ENCODE measurements around the gene IRS1.
A peak's percentile ranks its signal among the peaks of the same experiment; 100 is the strongest.
"Not testable (repeated sequence)": the region's sequence is repeated elsewhere in the genome, so short reads cannot be mapped to it uniquely, and the experiment has no call there.

The IRS1 gene, protein sequence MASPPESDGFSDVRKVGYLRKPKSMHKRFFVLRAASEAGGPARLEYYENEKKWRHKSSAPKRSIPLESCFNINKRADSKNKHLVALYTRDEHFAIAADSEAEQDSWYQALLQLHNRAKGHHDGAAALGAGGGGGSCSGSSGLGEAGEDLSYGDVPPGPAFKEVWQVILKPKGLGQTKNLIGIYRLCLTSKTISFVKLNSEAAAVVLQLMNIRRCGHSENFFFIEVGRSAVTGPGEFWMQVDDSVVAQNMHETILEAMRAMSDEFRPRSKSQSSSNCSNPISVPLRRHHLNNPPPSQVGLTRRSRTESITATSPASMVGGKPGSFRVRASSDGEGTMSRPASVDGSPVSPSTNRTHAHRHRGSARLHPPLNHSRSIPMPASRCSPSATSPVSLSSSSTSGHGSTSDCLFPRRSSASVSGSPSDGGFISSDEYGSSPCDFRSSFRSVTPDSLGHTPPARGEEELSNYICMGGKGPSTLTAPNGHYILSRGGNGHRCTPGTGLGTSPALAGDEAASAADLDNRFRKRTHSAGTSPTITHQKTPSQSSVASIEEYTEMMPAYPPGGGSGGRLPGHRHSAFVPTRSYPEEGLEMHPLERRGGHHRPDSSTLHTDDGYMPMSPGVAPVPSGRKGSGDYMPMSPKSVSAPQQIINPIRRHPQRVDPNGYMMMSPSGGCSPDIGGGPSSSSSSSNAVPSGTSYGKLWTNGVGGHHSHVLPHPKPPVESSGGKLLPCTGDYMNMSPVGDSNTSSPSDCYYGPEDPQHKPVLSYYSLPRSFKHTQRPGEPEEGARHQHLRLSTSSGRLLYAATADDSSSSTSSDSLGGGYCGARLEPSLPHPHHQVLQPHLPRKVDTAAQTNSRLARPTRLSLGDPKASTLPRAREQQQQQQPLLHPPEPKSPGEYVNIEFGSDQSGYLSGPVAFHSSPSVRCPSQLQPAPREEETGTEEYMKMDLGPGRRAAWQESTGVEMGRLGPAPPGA (N-terminal part only)

DNA sequence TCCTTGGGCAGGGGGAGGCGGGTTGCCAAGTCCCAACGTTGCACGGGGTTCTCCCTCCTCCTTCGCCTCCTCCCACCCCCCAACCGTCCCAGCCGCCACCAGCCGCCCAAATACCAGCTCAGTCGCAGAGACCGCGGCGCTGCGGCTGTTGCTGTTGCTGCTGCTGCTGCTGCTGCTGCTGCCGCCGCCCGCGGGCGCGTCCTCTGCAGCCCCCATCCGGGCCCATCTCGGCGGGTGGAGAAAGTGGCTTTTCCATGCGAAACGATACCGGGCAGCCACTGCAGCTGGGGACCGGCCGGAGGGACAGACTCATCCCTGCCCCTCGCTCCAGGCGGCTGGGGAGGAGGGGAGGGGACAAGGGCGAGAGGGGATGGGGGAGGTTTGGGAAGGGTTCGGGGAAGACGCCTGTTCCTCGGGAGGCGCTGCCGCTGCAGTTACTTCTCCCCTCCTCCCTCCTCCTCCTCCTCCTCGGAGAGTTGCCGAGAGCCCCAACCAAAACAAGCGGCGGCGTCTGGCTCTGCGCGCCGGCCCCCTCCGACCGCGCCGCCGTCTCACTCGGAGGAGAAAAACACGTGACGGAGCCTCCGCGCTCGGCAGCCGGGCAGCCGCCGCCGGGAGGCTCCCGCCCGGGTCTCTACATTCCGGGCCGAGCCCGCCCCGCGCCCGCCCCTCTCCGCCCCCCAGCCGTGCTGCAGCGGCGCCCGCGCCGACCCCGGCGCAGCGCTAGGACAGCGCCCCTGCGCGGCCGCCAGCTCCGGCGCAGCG, at the start of gene IRS1:
IRS1 (minus strand) TSS at position 610 of the 765 bp plus-strand sequence. CDS start 1,082 bp downstream, outside the sequence.
- peak; percentile 48 for DNase-seq (ENCODE audit: low read depth)

DNA sequence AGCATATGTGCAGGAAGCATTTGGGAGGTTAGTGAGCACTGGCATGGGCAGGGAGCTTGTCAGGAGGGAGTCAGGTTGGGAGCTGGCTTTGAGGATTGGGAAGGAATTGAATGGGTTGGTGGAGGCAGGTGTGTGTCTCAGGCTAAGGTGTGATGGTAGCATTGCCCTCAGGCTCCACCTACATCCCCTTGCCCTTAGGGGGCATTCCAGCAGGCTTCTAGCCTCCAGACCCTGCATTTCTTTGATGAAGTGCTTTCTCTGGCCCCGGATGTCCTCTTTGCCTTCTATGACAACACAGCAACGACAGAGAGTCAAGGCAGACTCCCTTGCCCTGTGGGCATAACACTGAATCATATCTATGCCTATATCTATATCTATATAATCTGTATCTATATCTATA, 49.7 kb upstream of the IRS1 start:
- no peak for DNase-seq (ENCODE audit: low read depth)

DNA sequence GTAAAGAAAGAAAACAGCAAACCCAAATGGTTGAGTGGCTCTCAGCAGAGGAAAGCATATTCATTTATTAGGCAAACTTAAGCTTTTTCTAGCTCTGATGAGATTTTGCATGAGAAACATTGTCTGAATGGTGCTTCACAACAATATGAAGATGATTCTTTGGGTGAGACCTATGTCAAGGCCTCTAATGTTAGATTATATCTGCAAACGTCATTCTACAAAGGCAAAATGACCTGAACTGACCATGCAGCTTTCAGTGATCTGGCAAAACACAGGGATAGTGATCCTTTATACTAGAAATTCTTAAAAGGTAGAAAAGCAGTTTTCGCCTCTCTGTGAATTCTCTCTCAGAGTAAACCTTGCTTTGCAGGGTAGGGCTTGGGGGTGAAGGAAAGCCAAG, 47.9 kb upstream of the IRS1 start:
- no peak for DNase-seq (ENCODE audit: low read depth)

DNA sequence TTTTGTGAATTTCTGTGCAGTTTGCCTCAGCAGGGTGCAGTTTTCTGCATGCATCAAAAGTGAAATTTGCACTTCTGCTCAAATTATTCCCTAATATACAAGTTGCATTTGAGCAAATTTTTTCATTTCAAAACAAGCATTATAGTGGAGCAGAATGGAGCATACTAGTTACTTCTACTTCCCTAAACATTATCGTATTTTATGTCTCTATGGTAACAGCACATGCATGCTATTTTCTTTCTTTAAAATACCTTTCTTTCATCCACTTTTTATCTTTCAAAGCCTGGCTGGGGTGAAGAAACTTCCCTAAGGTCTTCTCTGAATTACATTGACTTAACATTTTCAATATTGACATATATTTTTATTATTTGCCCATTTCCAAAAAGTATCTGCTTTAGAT, 47.5 kb upstream of the IRS1 start:
- no peak for DNase-seq (ENCODE audit: low read depth)

DNA sequence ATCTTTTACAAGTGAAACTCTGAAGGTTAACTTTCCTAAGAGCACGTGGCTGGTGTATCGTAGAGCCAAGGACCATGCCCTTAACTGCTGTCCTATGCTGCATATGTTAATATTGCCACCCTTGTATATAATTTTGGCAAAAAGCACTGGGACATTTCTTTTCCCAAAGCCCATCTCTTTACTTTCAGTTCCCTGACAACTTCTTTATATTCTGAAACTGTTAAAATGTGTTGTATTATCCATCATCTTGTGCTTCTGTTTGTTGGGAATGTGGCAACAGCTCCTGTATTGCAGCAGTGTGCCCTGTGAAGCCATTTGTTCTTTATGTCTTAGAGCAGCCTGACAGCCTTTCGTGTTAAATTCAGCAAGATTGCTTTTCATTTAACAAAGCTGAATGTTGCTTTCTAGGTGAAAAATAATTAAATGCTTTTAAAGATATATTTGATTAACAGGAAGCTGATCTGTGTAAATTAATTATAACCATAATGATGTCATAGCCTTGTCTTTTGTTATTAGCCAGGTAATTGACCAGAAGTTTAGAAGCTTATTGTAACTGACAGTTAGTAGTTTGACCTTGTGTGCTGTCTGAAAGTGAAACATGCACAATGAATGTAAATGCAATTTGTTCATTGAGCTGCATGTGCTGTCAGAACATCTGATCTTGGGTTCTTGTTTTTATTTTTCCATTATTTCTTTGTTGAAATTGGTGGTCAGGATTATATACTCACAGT, 45.9 kb upstream of the IRS1 start:
- DNase-seq (ENCODE audit: low read depth): no peak

DNA sequence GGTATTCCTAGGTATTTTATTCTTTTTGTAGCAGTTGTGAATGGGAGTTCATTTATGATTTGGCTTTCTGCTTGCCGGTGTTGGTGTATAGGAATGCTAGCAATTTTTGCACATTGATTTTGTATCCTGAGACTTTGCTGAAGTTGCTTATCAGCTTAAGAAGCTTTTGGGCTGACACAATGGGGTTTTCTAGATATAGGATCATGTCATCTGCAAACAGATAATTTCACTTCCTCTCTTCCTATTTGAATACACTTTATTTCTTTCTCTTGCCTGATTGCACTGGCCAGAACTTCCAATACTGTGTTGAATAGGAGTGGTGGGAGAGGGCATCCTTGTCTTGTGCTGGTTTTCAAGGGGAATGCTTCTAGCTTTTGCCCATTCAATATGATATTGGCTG, 43.4 kb upstream of the IRS1 start:
- DNase-seq (ENCODE audit: low read depth): not testable (repeated sequence)

DNA sequence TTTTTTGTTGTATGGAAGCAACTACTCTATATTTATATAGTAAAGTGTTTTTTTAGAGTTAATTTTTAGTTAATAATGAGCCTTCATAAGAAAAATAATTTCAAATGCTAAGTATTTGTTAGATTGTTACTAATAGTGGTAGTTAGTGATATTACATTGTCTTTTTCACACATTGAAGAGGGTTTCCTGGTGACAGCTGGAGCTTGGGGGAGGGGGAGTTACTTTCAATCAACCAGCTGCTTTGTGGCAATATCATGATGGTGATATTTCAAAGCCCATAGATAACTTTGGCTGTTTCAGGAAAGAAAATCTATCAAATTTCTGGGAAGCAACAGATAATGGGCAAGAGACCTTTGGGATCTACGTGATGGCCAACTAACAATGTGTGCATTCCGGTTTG, 40.3 kb upstream of the IRS1 start:
- DNase-seq (ENCODE audit: low read depth): no peak

DNA sequence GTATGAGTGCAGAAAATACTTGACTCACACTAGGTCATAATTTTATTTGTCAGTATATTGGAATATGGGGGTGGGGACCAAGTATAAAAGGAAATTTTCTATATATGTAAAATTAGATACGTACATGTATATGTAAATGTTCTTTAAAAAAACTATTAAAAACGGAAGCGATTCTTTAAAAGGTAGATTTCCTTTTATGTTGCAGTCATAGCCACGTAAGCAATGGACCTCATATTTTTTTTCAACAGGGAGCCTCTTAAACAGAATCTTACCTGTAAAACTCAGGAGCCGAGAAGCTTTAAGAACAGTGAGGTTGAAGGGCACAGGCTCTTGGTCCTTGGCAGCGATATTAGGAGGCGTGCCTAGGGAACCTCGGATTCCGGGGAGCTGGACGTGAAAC, 39.5 kb upstream of the IRS1 start:
- no peak for DNase-seq (ENCODE audit: low read depth)

DNA sequence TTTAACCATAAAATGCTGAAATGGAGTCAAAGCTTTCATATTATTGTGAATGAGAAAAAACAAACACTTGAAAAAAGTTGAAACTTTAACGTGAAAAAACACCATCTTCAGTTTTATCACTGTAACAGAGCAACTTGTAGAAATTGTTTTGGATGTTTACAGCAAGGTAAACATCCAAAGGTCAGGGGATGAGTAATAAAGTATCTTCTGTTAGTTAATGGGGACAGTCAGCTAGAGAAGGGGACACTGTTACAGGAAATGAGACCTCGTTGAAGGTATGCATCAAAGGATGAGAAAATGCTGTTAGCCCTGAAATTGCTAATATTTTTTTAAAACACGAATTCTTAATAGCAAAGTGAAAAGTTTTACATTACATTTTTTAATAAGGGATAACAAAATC, 39.1 kb upstream of the IRS1 start:
- DNase-seq (ENCODE audit: low read depth): no peak

DNA sequence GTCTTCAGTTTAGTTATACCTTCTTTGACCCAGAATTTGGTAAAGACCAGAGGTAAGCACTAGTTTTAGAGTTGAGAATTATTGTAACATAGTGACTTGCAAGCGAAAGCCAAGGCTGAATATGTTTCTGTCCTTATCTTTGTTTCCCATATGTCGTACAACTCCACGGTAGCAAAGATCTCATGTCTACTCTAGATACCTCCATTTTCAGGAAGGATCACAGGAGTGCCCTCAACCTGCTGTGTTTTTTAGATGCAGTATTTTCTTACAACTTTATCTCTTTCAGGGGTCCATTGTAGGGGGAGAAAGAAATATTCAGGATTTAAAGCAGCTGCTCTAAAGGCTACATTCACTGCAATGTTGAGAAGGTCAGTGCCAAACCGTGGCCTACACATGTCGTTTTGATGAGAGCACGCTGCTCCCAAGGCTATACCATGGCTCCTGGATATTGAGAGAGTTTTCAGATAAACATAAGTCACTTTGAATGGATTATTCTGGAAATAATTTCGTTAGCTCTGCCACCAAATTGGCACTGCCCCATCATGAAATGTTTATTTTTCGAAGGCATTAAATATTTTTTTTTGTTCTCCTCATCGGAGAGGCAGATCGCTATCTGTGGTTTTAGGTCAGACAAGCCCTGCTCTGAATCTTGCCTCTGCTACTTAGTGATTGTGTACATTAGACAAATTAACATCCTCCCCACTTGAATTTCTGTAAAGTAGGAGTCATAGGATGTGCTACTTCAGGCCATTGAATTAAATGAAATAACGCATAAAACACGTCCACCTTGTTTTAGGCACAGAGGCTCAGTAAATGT, 38.4 kb upstream of the IRS1 start:
- DNase-seq (ENCODE audit: low read depth): no peak

DNA sequence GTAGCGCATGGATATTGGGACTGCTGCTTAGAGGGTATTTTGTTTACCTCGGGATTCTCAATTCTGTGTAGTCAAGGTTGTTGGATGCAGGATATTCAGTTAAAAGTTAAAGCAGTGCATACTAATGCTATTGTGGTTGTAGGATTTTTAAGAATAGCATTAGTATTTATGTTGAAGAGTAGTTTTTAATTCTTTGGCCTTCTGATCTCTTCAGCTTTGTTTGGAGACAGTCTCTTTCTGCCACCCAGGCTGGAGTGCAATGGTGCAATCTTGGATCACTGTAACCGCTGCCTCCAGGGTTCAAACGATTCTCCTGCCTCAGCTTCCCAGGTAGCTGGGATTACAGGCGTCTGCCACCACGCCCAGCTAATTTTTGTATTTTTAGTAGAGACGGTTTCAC, 37.7 kb upstream of the IRS1 start:
- DNase-seq (ENCODE audit: low read depth): no peak

DNA sequence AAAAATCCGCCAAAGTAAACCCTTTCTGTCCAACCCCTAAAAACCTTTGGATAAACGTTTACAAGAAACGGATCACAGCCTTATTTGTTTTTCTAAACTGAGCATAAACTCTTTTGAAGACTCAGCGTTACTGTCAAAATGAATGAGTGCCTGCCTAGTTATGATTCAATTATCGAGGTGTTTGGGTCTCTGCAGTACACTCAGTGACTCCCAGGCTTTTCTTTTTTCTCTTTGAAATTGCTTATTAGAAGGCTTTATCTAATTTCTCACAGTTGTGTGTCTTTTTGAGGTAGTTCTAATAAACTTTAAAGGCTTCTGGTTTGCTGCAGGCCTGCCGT, 36.9 kb upstream of the IRS1 start:
- no peak for DNase-seq (ENCODE audit: low read depth)

DNA sequence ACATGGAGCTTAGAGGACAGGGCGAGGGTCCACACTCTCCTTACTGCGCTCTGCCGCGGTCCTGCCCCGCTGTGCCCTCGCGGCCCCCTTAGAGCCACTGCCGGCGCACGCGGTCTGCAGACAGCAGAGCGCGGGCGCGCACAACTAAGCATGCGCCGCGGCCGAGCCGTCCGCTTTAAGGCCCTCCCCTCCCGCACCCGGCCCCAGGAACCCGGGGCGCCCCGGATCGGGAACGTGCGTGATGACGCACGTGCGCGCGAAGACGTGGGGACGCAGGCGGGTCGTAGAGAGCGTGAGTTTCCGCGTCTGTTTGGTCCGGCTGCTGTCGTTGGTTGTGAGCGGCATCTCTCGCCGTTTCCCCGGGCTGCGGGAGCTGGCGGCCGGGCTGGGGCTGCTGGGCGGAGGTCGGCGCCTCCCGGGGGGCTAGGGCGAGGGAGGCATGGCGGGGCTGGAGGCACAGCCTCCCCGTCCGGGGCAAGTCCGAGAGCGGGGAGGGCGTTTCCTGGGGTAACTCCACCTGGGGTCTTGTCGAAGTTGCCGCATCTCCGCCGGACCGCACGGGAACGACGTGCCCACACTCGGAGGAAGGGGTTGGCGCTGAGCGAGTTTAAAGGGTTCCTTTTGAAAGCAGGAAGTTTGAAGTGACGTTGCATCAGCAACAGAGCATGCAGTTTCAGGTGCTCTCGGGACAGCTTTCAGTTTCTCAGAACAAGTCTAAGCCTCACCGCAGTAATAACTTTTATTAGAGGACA, 36.4 kb upstream of the IRS1 start, which contains the start of gene RHBDD1:
RHBDD1 (plus strand) TSS at position 259 of the 752 bp plus-strand sequence. CDS start 28,640 bp downstream, outside the sequence.
- peak; percentile 90 for DNase-seq (ENCODE audit: low read depth)

DNA sequence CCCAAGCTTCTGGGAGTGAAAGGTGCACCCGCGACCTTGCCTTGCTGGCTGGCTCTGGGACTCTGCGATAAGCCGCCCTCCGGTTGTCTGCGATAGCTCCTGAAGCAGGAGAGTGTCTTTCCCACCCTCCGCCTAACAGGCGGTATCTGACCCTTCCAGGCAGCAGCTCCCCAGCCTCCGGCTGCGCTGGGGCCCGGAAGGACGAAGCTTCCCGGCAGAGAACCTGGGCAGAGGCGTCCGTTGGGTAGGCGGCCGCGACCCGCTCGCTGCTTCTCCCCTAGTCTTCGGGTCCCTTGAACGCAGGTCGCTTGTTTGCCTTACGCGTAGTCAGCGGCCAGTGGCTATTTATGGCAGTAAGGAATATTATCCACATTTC, 35.8 kb upstream of the IRS1 start:
- DNase-seq (ENCODE audit: low read depth): no peak

DNA sequence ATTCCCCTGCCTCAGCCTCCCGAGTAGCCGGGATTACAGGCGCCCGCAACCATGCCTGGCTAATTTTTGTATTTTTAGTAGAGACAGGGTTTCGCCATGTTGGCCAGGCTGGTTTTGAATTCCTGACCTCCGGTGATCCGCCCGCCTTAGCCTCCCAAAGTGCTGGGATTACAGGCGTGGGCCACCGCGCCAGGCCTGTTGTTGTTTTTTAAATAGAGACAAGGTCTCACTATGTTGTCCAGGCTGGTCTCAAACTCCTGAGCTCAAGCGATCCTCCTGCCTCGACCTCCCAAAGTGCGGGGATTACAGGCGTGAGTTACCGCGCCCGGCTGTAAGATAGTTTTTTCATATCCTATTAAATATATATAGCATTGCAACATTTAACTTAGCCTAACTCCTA, 35.3 kb upstream of the IRS1 start:
- not testable (repeated sequence) for DNase-seq (ENCODE audit: low read depth)

DNA sequence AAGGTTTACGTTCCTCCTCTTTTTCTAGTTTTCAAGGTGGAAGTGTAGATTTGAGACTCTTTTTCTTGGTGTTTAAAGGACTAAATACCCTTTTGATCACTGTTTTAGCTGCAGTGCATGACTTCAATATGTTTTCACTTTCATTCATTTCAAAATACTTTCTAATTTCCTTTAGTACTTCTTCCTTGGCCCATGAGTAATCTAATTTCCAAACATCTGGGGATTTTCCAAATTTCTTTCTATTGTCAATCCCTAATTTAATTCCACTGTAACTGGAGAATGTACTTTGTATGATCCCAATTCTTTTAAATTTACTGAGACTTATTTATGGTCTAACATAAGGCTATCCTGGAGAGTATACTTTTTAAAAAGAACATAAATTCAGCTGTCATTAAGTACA, 32.4 kb upstream of the IRS1 start:
- no peak for DNase-seq (ENCODE audit: low read depth)

DNA sequence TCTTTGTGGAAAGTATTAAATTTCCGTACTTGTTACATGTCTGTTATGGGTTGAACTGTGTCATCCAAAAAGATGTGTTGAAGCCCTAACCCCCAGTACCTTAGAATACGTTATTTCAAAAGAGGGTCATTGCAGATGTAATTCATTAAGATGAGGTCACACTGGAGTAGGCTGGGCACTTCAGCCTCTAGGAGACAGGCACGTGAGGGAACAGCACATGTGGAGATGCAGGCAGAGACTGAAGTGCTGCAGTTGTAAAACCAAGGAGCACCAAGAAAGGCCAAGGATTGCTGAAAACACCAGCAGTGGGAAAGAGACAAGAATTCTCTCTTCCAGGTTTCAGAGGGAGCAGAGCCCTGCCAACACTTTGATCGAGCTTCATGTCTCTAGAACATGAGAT, 31.6 kb upstream of the IRS1 start:
- no peak for DNase-seq (ENCODE audit: low read depth)

DNA sequence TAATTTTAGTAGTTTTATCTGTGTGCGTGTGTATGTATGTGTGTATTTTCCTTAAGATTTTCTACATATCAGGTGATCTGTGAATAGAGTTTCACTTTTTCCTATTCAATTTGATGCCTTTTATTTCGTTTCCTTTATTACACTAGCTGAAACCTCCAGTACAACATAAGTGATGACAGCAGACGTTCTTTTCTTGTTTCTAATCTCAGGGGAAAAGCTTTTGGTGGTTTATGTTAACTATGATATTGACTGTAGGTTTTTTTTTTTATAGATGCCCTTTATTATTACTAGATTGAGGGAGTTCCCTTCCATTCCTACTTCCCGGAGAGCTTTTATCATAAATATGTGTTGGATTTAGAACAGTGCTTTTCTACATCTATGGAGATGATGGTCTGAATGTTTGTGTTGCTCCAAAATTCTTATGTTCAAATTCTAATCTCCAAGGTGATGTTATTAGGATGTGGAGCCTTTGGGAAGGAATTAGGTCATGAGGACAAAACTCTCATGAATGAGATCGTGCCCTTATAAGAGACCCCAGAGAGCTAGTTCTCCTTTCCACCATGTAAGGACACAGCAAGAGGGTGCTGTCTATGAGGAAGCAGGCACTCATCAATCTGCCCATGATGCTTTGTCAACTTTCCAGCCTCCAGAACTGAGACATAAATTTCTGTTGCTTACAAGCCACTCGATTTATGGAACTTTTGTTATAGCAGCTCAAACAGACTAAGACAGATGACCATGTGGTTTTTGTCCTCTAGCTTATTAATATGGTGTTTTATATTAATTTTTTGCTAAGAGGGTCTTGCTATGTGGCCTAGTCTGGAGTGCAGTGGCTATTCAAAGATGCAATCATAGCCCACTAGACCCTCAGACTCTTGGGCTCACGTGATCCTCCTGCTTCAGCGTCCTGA, 30.4 kb upstream of the IRS1 start:
- DNase-seq (ENCODE audit: low read depth): no peak

DNA sequence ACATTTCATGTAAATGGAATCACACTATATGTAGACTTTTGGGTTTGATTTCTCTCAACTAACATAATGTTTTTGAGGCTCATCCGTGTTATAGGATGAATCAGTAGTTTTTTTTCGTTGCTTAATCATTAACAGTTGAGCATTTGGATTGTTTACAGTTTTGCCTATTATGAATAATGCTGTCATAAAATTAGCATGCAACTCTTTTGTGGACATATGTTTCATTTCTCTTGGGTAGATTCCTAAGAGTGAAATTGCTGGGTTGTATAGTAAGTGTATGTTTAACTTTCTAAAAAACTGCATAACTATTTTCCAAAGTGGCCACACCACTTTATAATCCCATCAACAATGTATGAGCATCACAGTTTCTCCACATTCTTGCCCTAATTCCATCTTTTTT, 28.6 kb upstream of the IRS1 start:
- no peak for DNase-seq (ENCODE audit: low read depth)

All from stimulated activated CD8-positive, alpha-beta memory T cell treated with anti-CD3 and anti-CD28 coated beads, Interleukin-4, amount 100 ng/mL, for 24 hours (primary cell).